UCSD-AML1 (cell line): ENCODE results near the gene AFG1L.
"Not testable (repeated sequence)": the region's sequence is repeated elsewhere in the genome, so short reads cannot be mapped to it uniquely, and the experiment has no call there.

Experiments
- DNase-seq: peaks from one replicate; lab custom pipeline; 2025; ENCODE audit not compliant: unreplicated experiment; lab: John Stamatoyannopoulos, UW

AFG1L gene

GRCh38 chr6:108287373-108287772 lies 7.5 kb upstream of the AFG1L start:
- no peak for DNase-seq

GRCh38 chr6:108288742-108289141 lies 6.1 kb upstream of the AFG1L start:
- DNase-seq, result no peak

DNA sequence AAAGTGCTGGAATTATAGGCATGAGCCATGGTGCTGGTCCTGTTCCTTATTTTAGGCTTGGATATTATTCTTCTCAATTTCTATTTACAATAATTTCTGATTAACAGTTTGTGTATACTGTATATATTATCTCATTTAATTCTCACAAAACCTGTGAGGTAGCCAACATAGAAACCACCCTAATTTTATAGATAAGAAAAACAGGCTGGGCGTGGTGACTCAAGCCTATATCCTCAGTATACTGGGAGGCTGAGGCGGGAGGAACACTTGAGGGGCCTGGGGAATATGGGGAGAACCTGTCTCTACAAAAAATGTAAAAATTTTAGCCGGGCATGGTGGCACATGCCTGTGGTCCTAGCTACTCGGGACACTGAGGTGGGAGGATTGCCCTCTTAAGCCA lies 3.8 kb upstream of the AFG1L start:
- DNase-seq, result no peak

DNA sequence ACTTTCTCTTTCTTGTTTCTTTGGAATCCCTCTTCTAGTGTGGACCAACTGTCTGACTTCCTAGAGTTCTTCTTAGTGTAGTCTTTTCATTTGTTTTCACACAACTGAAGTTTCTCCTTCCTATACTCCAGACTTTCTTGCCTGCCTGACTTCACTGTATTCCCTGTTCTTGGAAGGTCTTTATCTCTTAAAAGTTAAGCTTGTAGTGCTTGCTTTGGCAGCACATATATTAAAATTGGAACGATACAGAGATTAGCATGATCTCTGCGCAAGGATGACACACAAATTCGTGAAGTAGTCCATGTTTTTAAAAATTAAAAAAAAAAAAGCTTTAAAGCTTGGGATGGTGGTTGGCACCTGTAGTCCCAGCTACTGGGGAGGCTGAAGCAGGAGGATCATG lies 2.3 kb upstream of the AFG1L start:
- not testable (repeated sequence) for DNase-seq

DNA sequence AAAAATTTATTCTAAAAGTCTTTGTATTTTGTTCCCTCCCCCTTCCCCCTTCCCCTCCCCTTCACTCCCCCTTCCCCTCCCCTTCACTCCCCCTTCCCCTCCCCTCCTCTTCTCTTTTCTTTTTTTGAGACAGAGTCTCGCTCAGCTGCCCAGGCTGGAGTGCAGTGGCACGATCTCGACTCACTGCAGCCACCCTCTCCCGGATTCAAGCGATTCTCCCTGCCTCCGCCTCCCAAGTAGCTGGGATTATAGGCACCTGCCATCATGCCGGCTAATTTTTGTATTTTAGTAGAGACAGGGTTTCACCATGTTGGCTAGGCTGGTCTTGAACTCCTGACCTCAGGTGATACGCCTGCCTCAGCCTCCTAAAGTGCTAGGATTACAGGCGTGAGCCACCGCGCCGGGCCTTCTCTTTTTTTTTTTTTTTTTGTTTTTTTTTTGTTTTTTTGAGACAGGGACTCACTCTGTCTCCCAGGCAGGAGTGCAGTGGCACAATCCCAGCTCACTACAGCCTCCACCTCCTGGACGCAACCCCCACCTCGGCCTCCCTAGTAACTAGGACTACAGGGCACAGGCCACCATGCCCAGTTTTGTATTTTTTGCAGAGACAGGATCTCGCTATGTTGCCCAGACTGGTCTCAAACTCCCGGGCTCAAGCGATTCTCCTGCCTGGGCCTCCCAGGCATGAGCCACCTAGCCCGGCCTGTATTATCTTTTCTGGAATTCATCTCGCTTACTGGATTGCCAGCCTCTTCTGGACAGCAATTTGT lies 1.1 kb upstream of the AFG1L start:
- no peak for DNase-seq

GRCh38 chr6:108294297-108294726 lies 542 bp upstream of the AFG1L start:
- no peak for DNase-seq

- no peak for DNase-seq
Observed at GRCh38 chr6:108295676-108296075, 822 bp downstream of the AFG1L start.

- no peak for DNase-seq
Observed at GRCh38 chr6:108302386-108302785, 7.5 kb downstream of the AFG1L start.

- no peak for DNase-seq
Observed at GRCh38 chr6:108304646-108305045, 9.8 kb downstream of the AFG1L start.

GRCh38 chr6:108308641-108309040 lies 13.8 kb downstream of the AFG1L start:
- DNase-seq, result not testable (repeated sequence)

- DNase-seq, result no peak
Observed at GRCh38 chr6:108309844-108310243, 15.0 kb downstream of the AFG1L start.

- no peak for DNase-seq
Observed at GRCh38 chr6:108312605-108313004, 17.8 kb downstream of the AFG1L start.

GRCh38 chr6:108321253-108321747 lies 26.4 kb downstream of the AFG1L start:
- no peak for DNase-seq

DNA sequence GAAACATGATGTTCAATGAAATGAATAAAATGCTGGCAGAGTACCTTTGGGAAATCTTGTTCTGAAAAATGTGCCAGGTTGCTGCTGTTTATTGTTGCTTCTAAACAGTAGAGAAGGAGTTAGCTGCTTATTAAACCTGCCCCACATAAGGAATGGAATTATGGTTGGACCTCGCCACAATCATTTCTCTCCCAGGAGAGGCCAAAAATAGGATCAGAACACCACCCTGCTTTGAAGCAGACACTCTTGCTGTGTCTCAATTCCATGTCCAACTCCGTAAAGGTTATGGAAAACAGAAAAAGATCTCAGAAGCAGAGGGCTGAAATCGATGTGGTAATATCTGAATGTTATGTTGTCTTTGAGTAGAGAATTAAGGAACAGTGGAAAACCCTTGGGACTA lies 27.9 kb downstream of the AFG1L start:
- DNase-seq, result no peak

- no peak for DNase-seq
Observed at GRCh38 chr6:108323710-108324466, 29.0 kb downstream of the AFG1L start.

- not testable (repeated sequence) for DNase-seq
Observed at GRCh38 chr6:108330221-108330785, 35.4 kb downstream of the AFG1L start.

GRCh38 chr6:108330806-108331205 lies 36.0 kb downstream of the AFG1L start:
- DNase-seq, result no peak

- DNase-seq, result no peak
Observed at GRCh38 chr6:108331982-108332381, 37.1 kb downstream of the AFG1L start.

DNA sequence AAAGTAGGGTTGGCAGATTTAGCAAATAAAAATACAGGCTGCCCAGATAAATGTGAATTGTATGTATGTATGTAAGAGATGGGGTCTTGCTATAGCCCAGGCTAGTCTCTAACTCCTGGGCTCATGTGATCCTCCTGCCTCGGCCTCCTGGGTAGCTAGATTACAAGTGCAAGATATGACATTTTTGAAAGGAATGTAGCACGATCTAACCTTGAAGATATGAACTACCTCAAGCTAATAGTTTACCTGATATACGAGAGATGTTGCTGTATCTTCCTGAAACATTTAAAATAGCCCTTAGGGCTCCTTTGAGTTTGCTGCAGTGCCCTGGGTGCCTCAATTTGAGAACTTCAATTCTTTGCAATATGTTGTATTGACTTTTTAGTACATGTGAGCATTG lies 42.1 kb downstream of the AFG1L start:
- DNase-seq, result no peak

- no peak for DNase-seq
Observed at GRCh38 chr6:108337721-108338120, 42.9 kb downstream of the AFG1L start.

GRCh38 chr6:108341372-108341771 lies 46.5 kb downstream of the AFG1L start:
- DNase-seq, result no peak

DNA sequence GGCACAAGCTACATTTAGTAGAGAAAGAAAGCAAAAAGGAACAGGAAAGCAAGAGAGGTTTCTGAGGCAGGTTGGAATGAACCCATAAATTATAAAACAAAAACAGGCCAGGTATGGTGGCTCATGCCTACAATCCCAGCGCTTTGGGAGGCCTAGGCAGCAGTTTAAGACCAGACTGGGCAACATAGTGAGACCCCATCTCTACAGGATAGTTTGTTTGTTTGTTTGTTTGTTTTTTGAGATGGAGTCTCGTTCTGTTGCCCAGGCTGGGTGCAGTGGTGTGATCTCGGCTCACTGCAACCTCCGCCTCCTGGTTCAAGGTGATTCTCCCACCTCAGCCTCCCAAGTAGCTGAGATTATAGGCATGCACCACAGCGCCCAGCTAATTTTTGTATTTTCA lies 49.0 kb downstream of the AFG1L start:
- DNase-seq, result no peak
